ENCODE data around the gene IL32.

IL32 gene

DNA sequence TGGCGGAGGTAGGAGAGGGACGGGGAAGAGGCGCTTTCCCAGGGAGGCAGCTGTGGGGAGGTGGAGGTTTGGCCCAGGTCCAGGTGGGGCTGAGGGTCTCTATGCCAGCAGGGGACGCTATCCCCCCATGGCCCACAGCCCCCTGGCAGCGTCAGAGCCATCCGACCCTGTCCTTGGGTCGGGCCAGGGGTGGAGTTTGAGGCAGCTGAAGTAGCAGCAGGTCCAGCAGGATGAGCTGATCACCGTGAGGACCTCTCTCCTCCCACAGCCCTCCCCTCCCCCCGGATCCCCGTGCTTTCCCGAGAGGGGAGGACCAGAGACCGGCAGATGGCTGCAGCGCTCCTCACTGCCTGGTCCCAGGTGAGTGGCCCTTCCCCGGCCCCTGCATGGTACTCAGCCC is 50.1 kb downstream of the IL32 start:
- no peak overlapping the region for H3K4me3 ChIP-seq (ENCODE audit: low read depth, low read length)
- ChIA-PET POLR2A (interaction anchor here (3.8 kb wide), 1 partner anchor 14 kb away, joined by 14 read pairs; no protein-coding TSS in a partner anchor), CTCF (interaction anchor here (0.5 to 3.1 kb wide), 4 partner anchors 14 to 52 kb away, joined by 3 to 14 read pairs (median 3); no protein-coding TSS in a partner anchor)
- TF ChIP-seq, protein P1, sequence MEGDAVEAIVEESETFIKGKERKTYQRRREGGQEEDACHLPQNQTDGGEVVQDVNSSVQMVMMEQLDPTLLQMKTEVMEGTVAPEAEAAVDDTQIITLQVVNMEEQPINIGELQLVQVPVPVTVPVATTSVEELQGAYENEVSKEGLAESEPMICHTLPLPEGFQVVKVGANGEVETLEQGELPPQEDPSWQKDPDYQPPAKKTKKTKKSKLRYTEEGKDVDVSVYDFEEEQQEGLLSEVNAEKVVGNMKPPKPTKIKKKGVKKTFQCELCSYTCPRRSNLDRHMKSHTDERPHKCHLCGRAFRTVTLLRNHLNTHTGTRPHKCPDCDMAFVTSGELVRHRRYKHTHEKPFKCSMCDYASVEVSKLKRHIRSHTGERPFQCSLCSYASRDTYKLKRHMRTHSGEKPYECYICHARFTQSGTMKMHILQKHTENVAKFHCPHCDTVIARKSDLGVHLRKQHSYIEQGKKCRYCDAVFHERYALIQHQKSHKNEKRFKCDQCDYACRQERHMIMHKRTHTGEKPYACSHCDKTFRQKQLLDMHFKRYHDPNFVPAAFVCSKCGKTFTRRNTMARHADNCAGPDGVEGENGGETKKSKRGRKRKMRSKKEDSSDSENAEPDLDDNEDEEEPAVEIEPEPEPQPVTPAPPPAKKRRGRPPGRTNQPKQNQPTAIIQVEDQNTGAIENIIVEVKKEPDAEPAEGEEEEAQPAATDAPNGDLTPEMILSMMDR (tag by site-specific recombination; IDR thresholded peaks at IDR 0.05): 0 out of 2 replicates have a peak, but pooled peaks have one; percentile 37
- TF ChIP-seq, protein P2, sequence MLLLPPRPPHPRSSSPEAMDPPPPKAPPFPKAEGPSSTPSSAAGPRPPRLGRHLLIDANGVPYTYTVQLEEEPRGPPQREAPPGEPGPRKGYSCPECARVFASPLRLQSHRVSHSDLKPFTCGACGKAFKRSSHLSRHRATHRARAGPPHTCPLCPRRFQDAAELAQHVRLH (tag by site-specific recombination; IDR thresholded peaks at IDR 0.05): no peak
- H3K27ac ChIP-seq (ENCODE audit: extremely low read depth, low read depth, low read length): no peak overlapping the region
- H3K36me3 ChIP-seq (ENCODE audit: control insufficient read depth in 2 of 2, insufficient read depth in 1 of 2, low read length in 2 of 2): peaks cover 0 to 62% of the 10 kb centered on the region in 2 experiments; a peak in 2 of 3 replicates
- peaks cover 4% of the 10 kb centered on the region for H3K4me1 ChIP-seq (ENCODE audit: control insufficient read depth, insufficient read depth, low read length)
- H3K9me3 ChIP-seq (ENCODE audit: control insufficient read depth, insufficient read depth, low read depth, low read length): no peaks in the 10 kb centered on the region

- Histone ChIP-seq H3K36me3 (ENCODE audit: control insufficient read depth in 2 of 2, insufficient read depth in 1 of 2, low read length in 2 of 2) (peaks cover 0 to 65% of the 10 kb centered on the region in 2 experiments; a peak in 2 of 3 replicates), H3K9me3 (ENCODE audit: control insufficient read depth, insufficient read depth, low read depth, low read length) (no peaks in the 10 kb centered on the region), H3K4me1 (ENCODE audit: control insufficient read depth, insufficient read depth, low read length) (peaks cover 2% of the 10 kb centered on the region), H3K27ac (ENCODE audit: extremely low read depth, low read depth, low read length) (no peak overlapping the region), H3K4me3 (ENCODE audit: low read depth, low read length) (no peak overlapping the region)
- TF ChIP-seq ZNF776 (tag by site-specific recombination; IDR thresholded peaks at IDR 0.05; ENCODE audit: borderline replicate concordance): no peak
- TF ChIP-seq, protein P3, sequence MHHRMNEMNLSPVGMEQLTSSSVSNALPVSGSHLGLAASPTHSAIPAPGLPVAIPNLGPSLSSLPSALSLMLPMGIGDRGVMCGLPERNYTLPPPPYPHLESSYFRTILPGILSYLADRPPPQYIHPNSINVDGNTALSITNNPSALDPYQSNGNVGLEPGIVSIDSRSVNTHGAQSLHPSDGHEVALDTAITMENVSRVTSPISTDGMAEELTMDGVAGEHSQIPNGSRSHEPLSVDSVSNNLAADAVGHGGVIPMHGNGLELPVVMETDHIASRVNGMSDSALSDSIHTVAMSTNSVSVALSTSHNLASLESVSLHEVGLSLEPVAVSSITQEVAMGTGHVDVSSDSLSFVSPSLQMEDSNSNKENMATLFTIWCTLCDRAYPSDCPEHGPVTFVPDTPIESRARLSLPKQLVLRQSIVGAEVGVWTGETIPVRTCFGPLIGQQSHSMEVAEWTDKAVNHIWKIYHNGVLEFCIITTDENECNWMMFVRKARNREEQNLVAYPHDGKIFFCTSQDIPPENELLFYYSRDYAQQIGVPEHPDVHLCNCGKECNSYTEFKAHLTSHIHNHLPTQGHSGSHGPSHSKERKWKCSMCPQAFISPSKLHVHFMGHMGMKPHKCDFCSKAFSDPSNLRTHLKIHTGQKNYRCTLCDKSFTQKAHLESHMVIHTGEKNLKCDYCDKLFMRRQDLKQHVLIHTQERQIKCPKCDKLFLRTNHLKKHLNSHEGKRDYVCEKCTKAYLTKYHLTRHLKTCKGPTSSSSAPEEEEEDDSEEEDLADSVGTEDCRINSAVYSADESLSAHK (tag by site-specific recombination; IDR thresholded peaks at IDR 0.05): 0 out of 2 replicates have a peak, but pooled peaks have one; percentile 36
- peak; percentile 72 for TF ChIP-seq ZFHX2 (tag by site-specific recombination; conservative IDR thresholded peaks at IDR 0.05)
- TF ChIP-seq ZNF423 (tag by site-specific recombination; IDR thresholded peaks at IDR 0.05): no peak
- TF ChIP-seq GLIS1 (tag by site-specific recombination; IDR thresholded peaks at IDR 0.05): peak; percentile 36; the same call in 1 of the 2 replicates
- TF ChIP-seq, protein P4, sequence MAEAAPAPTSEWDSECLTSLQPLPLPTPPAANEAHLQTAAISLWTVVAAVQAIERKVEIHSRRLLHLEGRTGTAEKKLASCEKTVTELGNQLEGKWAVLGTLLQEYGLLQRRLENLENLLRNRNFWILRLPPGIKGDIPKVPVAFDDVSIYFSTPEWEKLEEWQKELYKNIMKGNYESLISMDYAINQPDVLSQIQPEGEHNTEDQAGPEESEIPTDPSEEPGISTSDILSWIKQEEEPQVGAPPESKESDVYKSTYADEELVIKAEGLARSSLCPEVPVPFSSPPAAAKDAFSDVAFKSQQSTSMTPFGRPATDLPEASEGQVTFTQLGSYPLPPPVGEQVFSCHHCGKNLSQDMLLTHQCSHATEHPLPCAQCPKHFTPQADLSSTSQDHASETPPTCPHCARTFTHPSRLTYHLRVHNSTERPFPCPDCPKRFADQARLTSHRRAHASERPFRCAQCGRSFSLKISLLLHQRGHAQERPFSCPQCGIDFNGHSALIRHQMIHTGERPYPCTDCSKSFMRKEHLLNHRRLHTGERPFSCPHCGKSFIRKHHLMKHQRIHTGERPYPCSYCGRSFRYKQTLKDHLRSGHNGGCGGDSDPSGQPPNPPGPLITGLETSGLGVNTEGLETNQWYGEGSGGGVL (tag by site-specific recombination; IDR thresholded peaks at IDR 0.05): no peak
- TF ChIP-seq, protein P5, sequence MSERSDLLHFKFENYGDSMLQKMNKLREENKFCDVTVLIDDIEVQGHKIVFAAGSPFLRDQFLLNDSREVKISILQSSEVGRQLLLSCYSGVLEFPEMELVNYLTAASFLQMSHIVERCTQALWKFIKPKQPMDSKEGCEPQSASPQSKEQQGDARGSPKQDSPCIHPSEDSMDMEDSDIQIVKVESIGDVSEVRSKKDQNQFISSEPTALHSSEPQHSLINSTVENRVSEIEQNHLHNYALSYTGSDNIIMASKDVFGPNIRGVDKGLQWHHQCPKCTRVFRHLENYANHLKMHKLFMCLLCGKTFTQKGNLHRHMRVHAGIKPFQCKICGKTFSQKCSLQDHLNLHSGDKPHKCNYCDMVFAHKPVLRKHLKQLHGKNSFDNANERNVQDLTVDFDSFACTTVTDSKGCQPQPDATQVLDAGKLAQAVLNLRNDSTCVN (tag by site-specific recombination; optimal IDR thresholded peaks at IDR 0.05): no peak
- TF ChIP-seq, protein P6, sequence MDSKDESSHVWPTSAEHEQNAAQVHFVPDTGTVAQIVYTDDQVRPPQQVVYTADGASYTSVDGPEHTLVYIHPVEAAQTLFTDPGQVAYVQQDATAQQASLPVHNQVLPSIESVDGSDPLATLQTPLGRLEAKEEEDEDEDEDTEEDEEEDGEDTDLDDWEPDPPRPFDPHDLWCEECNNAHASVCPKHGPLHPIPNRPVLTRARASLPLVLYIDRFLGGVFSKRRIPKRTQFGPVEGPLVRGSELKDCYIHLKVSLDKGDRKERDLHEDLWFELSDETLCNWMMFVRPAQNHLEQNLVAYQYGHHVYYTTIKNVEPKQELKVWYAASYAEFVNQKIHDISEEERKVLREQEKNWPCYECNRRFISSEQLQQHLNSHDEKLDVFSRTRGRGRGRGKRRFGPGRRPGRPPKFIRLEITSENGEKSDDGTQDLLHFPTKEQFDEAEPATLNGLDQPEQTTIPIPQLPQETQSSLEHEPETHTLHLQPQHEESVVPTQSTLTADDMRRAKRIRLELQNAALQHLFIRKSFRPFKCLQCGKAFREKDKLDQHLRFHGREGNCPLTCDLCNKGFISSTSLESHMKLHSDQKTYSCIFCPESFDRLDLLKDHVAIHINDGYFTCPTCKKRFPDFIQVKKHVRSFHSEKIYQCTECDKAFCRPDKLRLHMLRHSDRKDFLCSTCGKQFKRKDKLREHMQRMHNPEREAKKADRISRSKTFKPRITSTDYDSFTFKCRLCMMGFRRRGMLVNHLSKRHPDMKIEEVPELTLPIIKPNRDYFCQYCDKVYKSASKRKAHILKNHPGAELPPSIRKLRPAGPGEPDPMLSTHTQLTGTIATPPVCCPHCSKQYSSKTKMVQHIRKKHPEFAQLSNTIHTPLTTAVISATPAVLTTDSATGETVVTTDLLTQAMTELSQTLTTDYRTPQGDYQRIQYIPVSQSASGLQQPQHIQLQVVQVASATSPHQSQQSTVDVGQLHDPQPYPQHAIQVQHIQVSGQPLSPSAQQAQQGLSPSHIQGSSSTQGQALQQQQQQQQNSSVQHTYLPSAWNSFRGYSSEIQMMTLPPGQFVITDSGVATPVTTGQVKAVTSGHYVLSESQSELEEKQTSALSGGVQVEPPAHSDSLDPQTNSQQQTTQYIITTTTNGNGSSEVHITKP (tag by site-specific recombination; IDR thresholded peaks at IDR 0.05): peak; percentile 66; the same call in 1 of the 2 replicates
- peak; percentile 70 for TF ChIP-seq EGR2 (tag by site-specific recombination; IDR thresholded peaks at IDR 0.05; ENCODE audit: low read depth)
- CTCF ChIA-PET: interaction anchor here (0.6 to 2.1 kb wide), 3 partner anchors 11 to 20 kb away, joined by 3 to 14 read pairs (median 6); no protein-coding TSS in a partner anchor
- POLR2A ChIA-PET: interaction anchor here (0.9 to 1.4 kb wide), 5 partner anchors 11 to 84 kb away, joined by 3 to 6 read pairs (median 4); no protein-coding TSS in a partner anchor
Observed at GRCh38 chr16:3118204-3118790, 52.9 kb downstream of the IL32 start.

Measured in HEK293 (cell line).